Gastroesophageal sphincter (tissue), 3 donors: ENCODE measurements around the gene GATA1.

Experiments used
- CTCF ChIP-seq, 4 experiments: fragments of 200-600 bp in 2 of 4; fragments of 450-650 bp in 2 of 4; sonication (generic) in 1 of 4; IDR thresholded peaks; one replicate each; pipeline ENCODE4 v1.5.1; 2017 to 2019; ENCODE audit warnings: antibody characterized with exemption in 4 of 4, mild to moderate bottlenecking in 2 of 4, moderate library complexity in 2 of 4
- POLR2A ChIP-seq, 2 donors: fragments of 450-650 bp; IDR thresholded peaks; one replicate each; pipeline ENCODE4 v1.6.1; 2017; ENCODE audit warnings: antibody characterized with exemption in 2 of 2, mild to moderate bottlenecking in 2 of 2, moderate library complexity in 1 of 2

DNA sequence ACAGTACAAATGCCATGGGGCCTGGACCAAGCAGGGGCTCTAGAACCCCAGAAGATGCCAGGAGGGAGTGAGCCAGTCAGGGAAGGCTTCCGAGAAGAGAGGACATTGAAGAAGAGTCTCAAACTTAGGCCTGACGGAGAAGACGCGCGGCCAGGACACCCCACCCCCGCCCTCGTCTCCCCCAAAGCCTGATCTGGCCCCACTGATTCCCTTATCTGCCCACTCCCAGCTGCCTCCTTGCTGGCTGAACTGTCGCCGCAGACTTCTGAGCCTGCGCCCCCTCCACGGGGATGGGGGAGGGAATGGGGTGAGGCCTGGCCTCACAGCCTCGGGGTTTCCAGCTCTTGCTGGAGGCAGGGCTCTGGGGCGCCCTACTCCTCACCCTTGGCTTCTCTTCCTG lies 3.6 kb upstream of the GATA1 start:
- TF ChIP-seq POLR2A (IDR thresholded peaks at IDR 0.05): no peak
- no peak for TF ChIP-seq CTCF (IDR thresholded peaks at IDR 0.05)
